GM18870 (cell line): ENCODE data around the gene TTC23L.

Experiments used
- ATAC-seq: cut with Tn5 transposase; IDR thresholded peaks from one replicate; pipeline ENCODE4 v1.9.1; 2021; ENCODE audit warnings: moderate library complexity; ENCODE audit not compliant: unreplicated experiment

TTC23L gene

DNA sequence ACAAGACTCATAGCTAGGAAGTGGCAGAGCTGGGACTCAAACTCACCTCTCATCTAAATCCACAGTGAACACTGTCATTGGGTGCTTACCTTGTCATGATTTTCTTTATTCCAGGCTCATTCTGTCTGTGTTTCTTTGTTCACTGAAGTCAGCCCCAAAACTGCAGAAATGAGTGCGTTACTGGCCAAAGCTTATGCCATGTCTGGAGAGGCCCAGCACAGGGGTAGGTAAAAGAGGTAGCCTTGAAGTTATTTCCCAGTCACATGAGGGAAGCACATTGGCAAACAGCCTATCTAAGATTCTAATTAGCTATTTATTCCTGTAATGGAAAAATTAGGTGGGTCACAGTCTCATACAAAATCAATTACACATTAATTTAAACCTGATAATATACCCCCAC, 29.8 kb downstream of the TTC23L start:
- ATAC-seq: no peak

DNA sequence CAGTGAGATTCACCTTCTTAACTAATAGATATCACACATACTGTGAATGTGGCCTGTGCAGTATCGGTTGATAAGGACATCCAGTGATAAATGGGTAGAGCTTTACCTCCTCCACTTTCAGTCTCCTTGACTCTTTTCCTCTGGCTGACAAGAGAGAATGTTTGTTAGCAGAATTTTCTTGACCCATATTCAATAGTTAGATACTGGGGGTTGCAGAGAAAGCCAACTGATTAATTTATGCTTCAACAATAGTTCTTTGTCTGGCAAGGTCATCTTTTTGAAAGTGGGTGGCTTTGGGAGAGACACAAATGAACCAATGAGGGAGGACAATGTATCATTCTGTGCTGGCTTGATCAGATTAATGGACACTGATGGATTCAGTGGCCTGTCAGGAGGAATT, 30.3 kb downstream of the TTC23L start:
- ATAC-seq: no peak

DNA sequence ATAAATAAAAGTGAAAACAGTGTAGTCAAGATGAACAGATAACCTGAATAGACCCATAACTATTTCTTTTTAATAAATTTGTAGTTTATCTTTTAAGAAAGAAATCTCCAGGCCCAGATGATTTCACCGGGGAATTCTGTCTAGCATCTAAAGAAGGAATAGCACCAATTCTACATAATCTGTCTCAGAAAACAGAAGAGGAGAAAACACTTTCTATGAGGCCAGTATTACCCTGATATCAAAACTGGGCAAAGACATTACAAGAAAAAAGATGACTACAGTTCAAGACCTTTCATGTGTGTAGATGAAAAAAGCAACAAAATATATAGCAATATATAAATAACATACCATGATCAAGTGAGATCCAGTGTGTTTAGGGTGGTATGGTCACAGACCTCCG, 31.4 kb downstream of the TTC23L start:
- no peak for ATAC-seq

DNA sequence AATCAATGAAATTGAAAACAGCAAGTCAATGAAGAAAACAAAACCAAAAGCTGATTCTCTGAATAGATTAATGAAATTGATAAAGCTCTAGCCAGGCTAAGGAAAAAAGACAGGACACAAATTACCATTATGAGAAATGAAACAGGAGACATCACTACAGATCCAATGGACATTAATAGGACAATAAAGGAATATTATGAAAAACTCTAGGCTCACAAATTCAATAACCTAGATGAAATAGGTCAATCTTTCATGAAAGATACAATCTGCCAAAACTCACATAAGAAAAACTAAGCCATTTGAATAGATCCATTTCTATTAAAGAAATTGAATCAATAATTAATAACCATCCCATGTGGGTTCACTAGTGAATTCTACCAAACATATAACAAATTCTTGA, 37.3 kb downstream of the TTC23L start:
- ATAC-seq: no peak

DNA sequence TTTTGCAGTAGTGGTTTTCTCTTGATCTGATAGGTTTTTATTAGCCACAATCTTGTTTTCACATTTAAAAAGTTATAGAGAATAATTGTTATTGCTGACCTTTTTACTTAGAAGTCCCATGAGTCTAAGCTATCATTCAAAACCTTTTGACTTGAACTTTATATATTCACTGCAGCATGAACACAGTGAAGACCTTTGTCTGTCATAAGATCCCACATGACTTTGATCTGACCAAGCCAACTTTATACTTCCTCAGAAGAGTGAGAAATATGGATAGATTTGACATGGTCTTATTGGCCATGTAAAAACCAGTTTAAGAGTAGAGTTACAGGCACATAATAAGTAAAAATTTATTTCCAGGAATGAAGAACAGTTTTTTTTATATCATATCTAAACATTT, 42.3 kb downstream of the TTC23L start:
- ATAC-seq: no peak

DNA sequence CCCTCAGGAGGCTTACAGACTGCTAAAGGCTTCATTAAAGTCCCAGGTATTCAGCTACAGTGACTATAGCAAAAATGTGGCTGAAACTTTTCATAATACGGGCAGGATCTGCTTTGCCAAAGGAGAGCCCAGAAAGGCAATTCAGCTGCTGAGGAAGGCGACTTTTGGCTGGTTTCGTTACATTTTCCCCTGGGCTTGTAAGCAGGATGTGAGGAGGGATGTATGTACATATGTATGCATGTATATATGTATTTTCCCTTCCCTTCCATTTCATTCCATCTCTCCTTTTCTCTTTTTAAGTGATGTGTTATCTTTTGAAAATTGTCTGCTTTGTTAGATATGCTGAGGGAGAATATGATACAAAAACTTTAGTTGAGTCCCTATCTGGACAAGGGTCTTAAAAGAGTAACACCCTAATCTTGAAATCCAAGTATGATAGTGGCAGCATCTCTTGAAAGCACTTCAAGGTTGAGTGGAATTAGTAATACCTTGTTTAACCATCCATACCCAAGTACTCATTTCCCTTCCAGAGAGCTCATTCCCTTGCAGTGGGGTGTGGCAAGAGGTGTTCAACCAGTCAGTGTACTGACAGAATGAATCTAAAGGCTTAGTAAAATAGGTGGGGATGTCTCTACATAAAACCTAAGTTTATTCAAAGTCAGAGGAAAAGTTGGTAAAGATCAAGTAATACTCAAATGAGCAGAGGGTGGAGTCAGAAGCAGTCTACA, 47.6 kb downstream of the TTC23L start:
- no peak for ATAC-seq

DNA sequence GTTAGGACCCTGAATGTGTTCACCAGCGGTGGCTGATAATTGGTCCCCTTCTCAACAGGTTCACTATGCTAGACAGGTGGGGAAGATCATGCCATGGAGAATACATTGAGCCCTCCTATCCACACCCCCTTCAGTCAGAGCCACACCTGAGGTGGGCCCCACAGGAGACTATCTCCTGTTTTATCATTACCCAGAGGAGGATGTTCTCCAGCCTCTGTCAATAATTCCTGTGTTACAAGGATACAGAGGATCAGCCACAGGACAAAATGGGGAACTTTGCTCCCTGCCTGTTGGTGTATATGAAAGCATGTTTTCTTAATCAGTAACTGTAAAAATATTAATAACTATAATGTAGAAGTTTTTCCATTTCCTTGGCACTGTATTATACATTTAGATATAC, 50.4 kb downstream of the TTC23L start:
- ATAC-seq: no peak

DNA sequence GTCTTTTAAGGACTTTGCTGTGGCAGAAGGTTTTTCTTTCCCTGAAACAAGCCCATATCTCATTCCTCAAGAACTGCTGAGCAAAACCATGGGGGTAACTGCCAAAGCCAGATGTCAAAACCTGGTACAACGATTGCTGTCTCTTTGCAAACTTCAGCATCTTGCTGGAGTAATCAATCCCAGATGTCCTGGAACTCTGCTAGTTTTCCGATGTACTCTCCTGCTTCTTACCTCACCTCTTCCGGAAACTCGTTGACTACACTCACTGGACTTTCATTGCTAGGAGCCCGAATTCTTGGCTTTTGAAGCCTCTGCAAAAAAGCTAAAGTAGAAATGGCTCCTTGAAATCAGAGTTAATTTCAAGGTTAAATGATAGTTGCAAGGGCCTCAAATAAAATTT, 53.0 kb downstream of the TTC23L start:
- no peak for ATAC-seq

DNA sequence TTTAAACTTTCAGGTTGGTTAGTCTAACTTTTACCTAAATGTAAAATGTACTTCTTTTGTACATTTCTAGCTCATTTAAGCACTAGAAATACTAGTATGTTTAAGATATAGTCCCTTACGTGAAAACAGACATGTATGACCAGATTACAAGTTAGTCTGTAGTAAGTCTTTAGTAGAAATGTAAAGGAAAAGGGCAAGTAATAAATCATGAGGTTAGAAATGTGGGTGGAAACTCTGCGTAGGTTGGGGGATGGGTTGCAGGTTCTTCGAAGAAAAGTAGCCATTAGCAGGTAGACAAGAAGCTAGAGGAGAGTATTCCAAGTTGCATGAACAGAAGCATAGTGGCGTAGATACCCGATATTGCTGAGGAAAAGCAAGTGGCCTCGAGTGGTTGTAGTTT, 53.5 kb downstream of the TTC23L start:
- no peak for ATAC-seq

DNA sequence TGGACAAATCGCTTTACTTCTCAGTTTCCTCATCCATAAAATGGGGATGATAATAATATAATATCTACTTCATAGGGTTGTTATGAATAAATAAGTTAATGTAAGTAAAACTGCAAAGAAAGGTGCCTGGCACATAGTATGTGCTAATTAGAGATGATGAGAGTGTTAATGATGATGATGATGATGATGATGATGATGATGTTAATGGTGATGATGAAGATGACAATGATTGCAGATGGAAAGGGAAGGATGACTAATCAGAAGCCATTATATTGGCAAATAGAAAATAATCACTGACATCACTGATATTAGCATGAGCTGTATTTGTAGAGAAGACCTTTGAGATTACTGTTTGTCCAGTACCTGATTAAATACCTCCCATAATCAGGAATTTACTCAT, 55.8 kb downstream of the TTC23L start:
- ATAC-seq: no peak

DNA sequence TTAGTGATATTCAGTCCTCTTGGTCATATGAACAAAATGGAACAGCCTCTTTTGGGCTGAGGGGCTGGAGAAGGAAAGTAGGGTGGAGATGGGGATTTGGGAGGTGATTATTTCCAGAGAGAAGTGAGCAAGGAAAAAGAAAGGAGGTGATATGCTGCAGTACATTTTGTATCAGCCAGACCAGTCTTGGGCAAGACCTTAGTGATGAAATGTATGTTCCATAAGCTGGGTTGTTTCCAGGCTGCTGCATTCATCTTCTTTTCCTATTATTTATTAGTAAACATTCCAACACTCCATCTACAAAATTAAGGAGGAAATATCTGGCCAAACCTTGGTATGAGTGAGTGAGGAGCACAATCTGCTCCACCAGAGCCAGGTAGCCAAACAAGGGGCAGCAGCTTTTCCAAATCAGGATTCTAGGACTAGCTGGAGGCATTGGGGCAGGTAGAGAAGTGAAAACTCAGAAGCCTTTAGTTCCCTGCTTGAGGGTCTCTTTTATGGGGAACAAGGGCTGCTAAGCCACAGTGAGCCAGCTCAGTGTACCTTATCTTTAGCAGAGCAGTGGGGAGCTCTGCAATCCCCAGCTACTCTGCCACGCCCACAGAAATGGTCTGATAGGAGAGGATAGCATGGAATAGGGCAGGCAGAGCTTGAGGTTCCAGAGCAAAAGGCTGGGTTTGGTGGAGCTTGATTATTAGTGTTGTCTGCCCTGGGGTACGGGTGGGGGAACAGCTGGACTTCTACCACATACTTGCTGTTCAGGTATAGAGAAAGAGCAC, 56.9 kb downstream of the TTC23L start:
- no peak for ATAC-seq

DNA sequence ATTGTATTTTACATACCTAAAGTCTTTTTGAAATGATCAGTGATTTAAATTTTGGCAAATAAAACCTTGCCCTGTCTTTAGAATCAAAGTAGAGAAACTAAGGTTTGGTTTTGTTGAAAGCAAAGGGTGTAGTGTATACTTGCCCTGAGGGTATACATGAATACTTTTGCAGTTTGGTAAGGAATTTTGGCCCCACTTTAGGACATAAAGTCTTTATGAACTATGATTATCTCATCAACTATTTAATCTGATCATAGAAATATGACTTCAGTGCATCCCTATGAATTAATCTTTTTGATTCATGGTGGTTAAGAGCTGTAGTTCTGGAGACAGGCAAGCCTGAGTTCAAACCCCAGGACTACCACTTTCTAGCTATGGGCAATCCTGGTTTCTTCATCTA, 58.7 kb downstream of the TTC23L start:
- ATAC-seq: no peak

DNA sequence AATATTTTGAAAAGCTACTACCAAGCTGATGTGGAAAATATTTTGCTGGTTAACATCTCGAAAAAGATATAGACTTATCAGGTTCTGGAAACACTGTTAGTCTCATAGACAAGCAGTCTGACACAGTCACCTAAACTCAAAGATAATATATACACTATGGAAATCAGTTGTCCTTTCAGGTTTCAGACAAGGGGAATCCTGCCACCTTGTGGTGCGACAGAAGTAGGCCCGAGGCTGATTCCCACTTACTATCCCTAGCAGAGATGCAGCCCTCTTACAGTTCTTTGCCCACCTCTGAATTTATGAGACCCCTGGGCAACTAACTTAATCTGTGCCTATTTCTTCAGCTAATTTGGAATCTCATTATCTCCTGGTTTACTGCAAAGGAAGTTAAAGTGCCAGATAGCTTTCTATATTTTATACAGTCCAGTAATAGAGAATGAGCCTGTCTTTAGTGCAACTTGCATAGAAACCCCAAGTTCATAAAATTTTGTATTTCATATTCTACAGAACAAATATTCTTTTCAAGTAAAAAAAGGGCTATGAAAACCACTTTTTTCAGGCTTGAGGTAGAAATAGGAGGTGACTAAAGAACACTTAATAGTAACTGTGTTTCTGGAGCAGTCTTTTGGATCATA, 59.4 kb downstream of the TTC23L start:
- peak; percentile 86 for ATAC-seq

DNA sequence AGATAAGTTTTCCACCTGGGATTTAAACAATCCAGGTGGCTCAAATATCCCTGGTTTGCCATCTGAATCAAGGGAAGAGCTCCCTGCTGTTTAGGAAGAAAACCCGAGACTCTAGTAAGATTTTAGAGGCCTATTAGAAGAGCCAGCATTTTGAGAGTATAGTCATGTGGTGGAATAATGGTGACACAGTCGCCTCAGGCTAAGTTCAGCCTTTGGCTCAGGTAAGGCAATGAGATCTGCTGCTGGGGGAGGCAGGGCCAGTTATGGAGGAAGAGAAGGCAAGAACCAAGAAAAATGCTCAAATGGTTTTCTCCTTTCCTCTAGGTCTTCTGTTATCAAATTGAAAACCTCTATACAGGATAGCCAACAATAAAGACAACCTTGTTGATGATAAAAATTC, 60.1 kb downstream of the TTC23L start:
- no peak for ATAC-seq

DNA sequence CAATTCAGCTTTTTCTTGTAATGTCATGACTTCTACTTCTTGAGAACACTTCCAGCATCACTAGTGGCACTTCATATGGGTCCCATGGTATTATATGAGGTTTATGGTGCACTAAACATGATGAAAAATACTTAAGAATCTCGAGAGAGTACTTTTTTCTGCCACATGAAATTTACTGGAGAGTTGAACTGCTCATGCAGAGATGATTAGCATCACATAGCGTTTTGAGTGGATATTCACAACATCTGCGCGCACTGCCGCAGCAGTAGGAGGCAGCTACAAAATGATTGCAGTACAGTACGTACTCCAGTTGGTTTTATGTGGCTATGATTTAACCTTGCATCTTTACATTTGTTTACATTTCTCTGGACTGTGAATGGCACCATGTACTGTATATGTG, 61.7 kb downstream of the TTC23L start:
- no peak for ATAC-seq

DNA sequence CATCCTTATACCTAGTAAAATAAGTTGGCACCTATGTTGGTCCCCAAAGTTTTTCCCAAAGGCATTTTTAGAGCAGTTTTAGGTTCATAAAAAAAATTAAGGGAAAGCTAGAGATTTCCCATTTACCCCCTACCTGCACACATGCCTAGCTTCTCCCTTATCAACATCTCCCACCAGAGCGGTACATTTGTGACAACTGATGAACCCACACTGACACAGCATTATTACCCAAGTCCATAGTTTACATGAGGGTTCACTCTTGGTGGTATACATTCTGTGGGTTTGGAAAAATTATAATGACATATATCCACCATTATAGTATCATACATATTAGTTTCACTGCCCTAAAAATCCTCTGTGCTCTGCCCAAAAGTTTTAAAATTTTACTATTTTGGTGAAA, 64.3 kb downstream of the TTC23L start:
- no peak for ATAC-seq

DNA sequence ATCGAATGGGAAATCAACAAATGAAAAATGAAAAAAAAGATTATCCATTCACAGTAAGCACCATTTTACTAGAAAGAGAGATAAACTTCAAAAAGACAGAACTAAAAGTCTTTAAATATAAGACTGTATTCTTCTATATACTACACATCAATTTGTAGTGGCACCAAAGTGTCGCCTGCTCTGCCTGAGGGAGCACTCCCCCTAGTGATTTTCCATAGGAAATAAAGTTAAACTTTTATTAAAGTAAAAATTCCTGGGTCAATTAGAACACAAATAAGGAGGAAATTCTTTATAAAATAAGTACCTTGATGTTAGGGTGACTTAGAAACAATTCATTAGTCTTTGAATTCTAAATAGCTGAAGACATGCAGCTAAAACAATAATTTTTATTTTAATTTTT, 66.6 kb downstream of the TTC23L start:
- no peak for ATAC-seq

DNA sequence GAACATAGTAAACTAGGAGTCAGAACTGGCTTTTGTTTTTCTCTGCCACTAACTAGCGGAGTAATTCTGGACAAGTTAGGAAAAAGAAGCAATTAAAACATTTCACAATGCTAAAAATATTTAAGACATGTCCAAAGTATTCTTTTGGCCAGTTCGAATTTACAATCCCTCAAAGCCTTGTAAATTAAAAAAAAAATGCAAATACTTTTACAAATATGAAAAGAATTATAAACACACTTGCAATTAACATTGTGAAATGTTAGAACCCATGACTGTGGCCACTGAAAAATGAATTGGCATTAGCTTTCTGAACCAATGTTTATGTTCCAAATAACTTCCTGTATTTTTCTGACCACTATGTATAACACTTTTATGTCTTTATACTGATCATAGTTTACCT, 74.1 kb downstream of the TTC23L start:
- ATAC-seq: no peak

DNA sequence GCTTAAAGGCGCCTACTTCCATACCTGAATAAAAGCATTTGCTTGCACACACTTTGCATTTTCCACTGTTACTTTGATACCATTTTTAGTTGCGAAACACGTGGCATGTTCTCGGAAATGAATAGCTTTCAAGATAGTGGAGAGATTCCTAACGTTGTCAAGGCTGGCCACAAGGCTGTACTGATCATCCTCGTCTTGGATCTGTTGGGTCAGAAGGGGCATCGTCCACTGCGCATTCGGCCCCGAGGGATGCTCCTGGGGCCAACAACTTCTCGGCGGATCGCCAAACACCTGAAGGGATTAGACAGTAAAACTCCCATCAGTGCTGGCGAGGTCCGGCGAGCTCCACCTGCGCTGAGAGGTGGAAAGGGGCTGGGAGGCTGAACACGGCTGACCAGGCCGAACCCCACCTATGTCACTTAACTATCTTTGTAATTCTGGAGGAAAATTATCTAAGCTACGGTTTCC, 75.7 kb downstream of the TTC23L start:
- ATAC-seq: peak; percentile 20

DNA sequence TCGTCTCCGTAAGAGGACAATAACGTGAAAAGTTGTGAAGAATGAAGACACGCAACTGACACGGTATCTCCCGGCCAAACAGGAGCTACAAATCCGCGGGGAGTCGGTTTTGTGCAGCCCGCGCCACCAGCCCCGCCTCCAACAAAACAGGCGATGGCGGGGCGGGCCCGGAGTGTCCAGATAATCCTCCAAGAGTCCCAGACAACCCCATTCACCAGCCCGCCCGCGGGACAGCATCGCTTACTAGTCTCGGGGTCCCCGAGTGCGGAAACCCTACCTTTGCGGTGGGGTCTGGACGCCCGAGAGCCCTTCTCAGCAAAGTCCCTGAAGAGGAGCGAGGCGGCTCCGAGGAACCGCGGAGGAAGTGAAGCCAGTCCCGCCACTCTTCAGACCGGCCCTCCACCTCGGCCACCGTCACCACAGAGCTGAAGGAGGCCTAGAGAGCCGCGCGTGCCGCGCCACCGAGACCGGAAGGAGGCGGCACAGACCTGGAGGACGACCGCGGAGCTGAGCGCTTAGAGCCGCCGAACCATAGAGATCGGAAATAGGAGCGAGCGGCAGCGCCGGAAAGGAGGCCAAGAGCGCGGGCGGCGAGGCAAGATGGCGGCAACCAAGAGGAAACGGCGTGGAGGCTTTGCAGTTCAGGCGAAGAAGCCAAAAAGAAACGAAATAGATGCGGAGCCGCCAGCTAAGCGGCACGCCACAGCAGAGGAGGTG, 76.3 kb downstream of the TTC23L start, which contains the start of the genes BRIX1 and RAD1:
Gene BRIX1, plus strand, starts transcription at position 573 of the 717 bp plus-strand sequence. Its CDS starts 28 bp downstream, at position 601.
Gene RAD1, minus strand, starts transcription at position 366 of the 717 bp plus-strand sequence. CDS start 612 bp downstream, outside the sequence.
- peak; percentile 96 for ATAC-seq

DNA sequence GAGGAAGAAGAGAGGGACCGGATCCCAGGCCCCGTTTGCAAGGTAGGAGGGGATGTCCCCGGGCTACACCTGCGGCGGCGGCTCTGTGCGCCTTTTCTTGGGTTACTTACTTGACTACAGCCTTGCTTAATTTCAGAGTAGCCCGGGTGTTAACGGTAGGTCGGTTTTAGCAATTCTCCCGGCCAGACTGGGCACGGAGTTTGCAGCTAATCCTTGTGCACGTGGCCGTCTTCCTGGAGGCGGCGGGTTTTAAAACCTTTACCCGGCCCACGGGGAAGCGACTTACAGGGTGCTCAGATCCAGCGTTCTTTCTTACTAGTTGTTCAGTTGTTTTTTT, 76.9 kb downstream of the TTC23L start:
- ATAC-seq: peak; percentile 15
